Measurements from ENCODE around the gene MBTD1. TPM values are rescaled to one million over a fixed set of nuclear protein-coding genes. Genes with fewer than 3 reads are reported as not detected.
A peak's percentile ranks its signal among the peaks of the same experiment; 100 is the strongest.
"Not testable (repeated sequence)": the region's sequence is repeated elsewhere in the genome, so short reads cannot be mapped to it uniquely, and the experiment has no call there.

Gene MBTD1
- total and polyA plus RNA-seq, 5 donors: 4.1 to 9.1 (median 6.2) TPM

GRCh38 chr17:51250314-51250840 is 9.5 kb downstream of the MBTD1 start:
- WGBS: 95% methylated on average over 3 of the region's 3 CpGs
- intact Hi-C loops (cut with DNase I): no loop called here
- no peaks in the 10 kb centered on the region for H3K4me1 ChIP-seq (ENCODE audit: control insufficient read depth, insufficient read depth, low read length)
- no peak overlapping the region for H3K27ac ChIP-seq (ENCODE audit: low read length)
- H3K9me3 ChIP-seq (ENCODE audit: control insufficient read depth, low read length): no peaks in the 10 kb centered on the region
- no peak overlapping the region for H3K4me3 ChIP-seq (ENCODE audit: low read length)
- H3K27me3 ChIP-seq (ENCODE audit: control insufficient read depth, insufficient read depth): no peaks in the 10 kb centered on the region
- no peak for ATAC-seq
- DNase-seq: no peak

GRCh38 chr17:51245535-51245934 is 14.3 kb downstream of the MBTD1 start:
- intact Hi-C loops (cut with DNase I): no loop called here
- 94% methylated on average over 1 of the region's 1 CpG for WGBS
- H3K4me3 ChIP-seq (ENCODE audit: low read length): no peak overlapping the region
- no peaks in the 10 kb centered on the region for H3K9me3 ChIP-seq (ENCODE audit: control insufficient read depth, low read length)
- no peaks in the 10 kb centered on the region for H3K4me1 ChIP-seq (ENCODE audit: control insufficient read depth, insufficient read depth, low read length)
- DNase-seq: no peak
- ATAC-seq: no peak
- H3K27ac ChIP-seq (ENCODE audit: low read length): no peak overlapping the region
- no peaks in the 10 kb centered on the region for H3K27me3 ChIP-seq (ENCODE audit: control insufficient read depth, insufficient read depth)

GRCh38 chr17:51244041-51244440 is 15.8 kb downstream of the MBTD1 start:
- Histone ChIP-seq H3K9me3 (ENCODE audit: control insufficient read depth, low read length) (no peaks in the 10 kb centered on the region), H3K4me1 (ENCODE audit: control insufficient read depth, insufficient read depth, low read length) (no peaks in the 10 kb centered on the region), H3K4me3 (ENCODE audit: low read length) (no peak overlapping the region), H3K27me3 (ENCODE audit: control insufficient read depth, insufficient read depth) (no peaks in the 10 kb centered on the region), H3K27ac (ENCODE audit: low read length) (no peak overlapping the region)
- WGBS: 77% methylated on average over 4 of the region's 4 CpGs
- ATAC-seq: no peak
- DNase-seq: no peak
- intact Hi-C loops (cut with DNase I): no loop called here

GRCh38 chr17:51240275-51240674 is 19.6 kb downstream of the MBTD1 start:
- DNase-seq (no peak), ATAC-seq (no peak)
- 78% methylated on average over 2 of the region's 2 CpGs for WGBS
- Histone ChIP-seq H3K27me3 (ENCODE audit: control insufficient read depth, insufficient read depth) (no peaks in the 10 kb centered on the region), H3K27ac (ENCODE audit: low read length) (no peak overlapping the region), H3K4me1 (ENCODE audit: control insufficient read depth, insufficient read depth, low read length) (no peaks in the 10 kb centered on the region), H3K4me3 (ENCODE audit: low read length) (no peak overlapping the region), H3K9me3 (ENCODE audit: control insufficient read depth, low read length) (no peaks in the 10 kb centered on the region)
- intact Hi-C loops (cut with DNase I): no loop called here

GRCh38 chr17:51238255-51238887 is 21.5 kb downstream of the MBTD1 start:
- ATAC-seq (no peak), DNase-seq (no peak)
- no peaks in the 10 kb centered on the region for H3K27me3 ChIP-seq (ENCODE audit: control insufficient read depth, insufficient read depth)
- intact Hi-C loops (cut with DNase I): no loop called here
- no peaks in the 10 kb centered on the region for H3K9me3 ChIP-seq (ENCODE audit: control insufficient read depth, low read length)
- no peak overlapping the region for H3K4me3 ChIP-seq (ENCODE audit: low read length)
- no peaks in the 10 kb centered on the region for H3K4me1 ChIP-seq (ENCODE audit: control insufficient read depth, insufficient read depth, low read length)
- 79% methylated on average over 6 of the region's 6 CpGs for WGBS
- H3K27ac ChIP-seq (ENCODE audit: low read length): no peak overlapping the region

- intact Hi-C loops (cut with DNase I): no loop called here
- WGBS: 82% methylated on average over 6 of the region's 6 CpGs
- Histone ChIP-seq H3K9me3 (ENCODE audit: control insufficient read depth, low read length) (no peaks in the 10 kb centered on the region), H3K4me3 (ENCODE audit: low read length) (no peak overlapping the region), H3K27me3 (ENCODE audit: control insufficient read depth, insufficient read depth) (no peaks in the 10 kb centered on the region), H3K4me1 (ENCODE audit: control insufficient read depth, insufficient read depth, low read length) (no peaks in the 10 kb centered on the region), H3K27ac (ENCODE audit: low read length) (no peak overlapping the region)
- ATAC-seq: no peak
- DNase-seq: no peak
These were observed 25.7 kb downstream of the MBTD1 start for GRCh38 chr17:51234162-51234561.

GRCh38 chr17:51231999-51232398 is 27.9 kb downstream of the MBTD1 start:
- ATAC-seq: no peak
- 88% methylated on average over 4 of the region's 4 CpGs for WGBS
- Histone ChIP-seq H3K27ac (ENCODE audit: low read length) (no peak overlapping the region), H3K27me3 (ENCODE audit: control insufficient read depth, insufficient read depth) (no peaks in the 10 kb centered on the region), H3K4me1 (ENCODE audit: control insufficient read depth, insufficient read depth, low read length) (no peaks in the 10 kb centered on the region), H3K9me3 (ENCODE audit: control insufficient read depth, low read length) (no peaks in the 10 kb centered on the region), H3K4me3 (ENCODE audit: low read length) (no peak overlapping the region)
- no peak for DNase-seq
- intact Hi-C loops (cut with DNase I): no loop called here

GRCh38 chr17:51230306-51230705 is 29.5 kb downstream of the MBTD1 start:
- 72% methylated on average over 4 of the region's 4 CpGs for WGBS
- H3K27ac ChIP-seq (ENCODE audit: low read length): no peak overlapping the region
- H3K4me3 ChIP-seq (ENCODE audit: low read length): no peak overlapping the region
- H3K4me1 ChIP-seq (ENCODE audit: control insufficient read depth, insufficient read depth, low read length): peaks cover 4% of the 10 kb centered on the region
- ATAC-seq (no peak), DNase-seq (no peak)
- H3K9me3 ChIP-seq (ENCODE audit: control insufficient read depth, low read length): no peaks in the 10 kb centered on the region
- intact Hi-C loops (cut with DNase I): no loop called here
- H3K27me3 ChIP-seq (ENCODE audit: control insufficient read depth, insufficient read depth): no peaks in the 10 kb centered on the region

GRCh38 chr17:51229889-51230288 is 30.0 kb downstream of the MBTD1 start:
- Histone ChIP-seq H3K27me3 (ENCODE audit: control insufficient read depth, insufficient read depth) (no peaks in the 10 kb centered on the region), H3K4me1 (ENCODE audit: control insufficient read depth, insufficient read depth, low read length) (peaks cover 4% of the 10 kb centered on the region), H3K4me3 (ENCODE audit: low read length) (no peak overlapping the region), H3K9me3 (ENCODE audit: control insufficient read depth, low read length) (no peaks in the 10 kb centered on the region), H3K27ac (ENCODE audit: low read length) (no peak overlapping the region)
- DNase-seq: no peak
- 98% methylated on average over 3 of the region's 3 CpGs for WGBS
- intact Hi-C loops (cut with DNase I): no loop called here
- no peak for ATAC-seq

GRCh38 chr17:51228161-51228560 is 31.7 kb downstream of the MBTD1 start:
- Histone ChIP-seq H3K9me3 (ENCODE audit: control insufficient read depth, low read length) (no peaks in the 10 kb centered on the region), H3K4me3 (ENCODE audit: low read length) (no peak overlapping the region), H3K27ac (ENCODE audit: low read length) (peak overlapping the region; percentile 27), H3K27me3 (ENCODE audit: control insufficient read depth, insufficient read depth) (no peaks in the 10 kb centered on the region), H3K4me1 (ENCODE audit: control insufficient read depth, insufficient read depth, low read length) (peaks cover 4% of the 10 kb centered on the region)
- DNase-seq (no peak), ATAC-seq (peak; percentile 13)
- whole genome bisulfite sequencing: 53% methylated on average over 4 of the region's 4 CpGs
- intact Hi-C loops (cut with DNase I): no loop called here

GRCh38 chr17:51225523-51225922 is 34.3 kb downstream of the MBTD1 start:
- H3K27me3 ChIP-seq (ENCODE audit: control insufficient read depth, insufficient read depth); H3K4me1 ChIP-seq (ENCODE audit: control insufficient read depth, insufficient read depth, low read length); ATAC-seq; H3K27ac ChIP-seq (ENCODE audit: low read length); intact Hi-C loops (cut with DNase I); H3K9me3 ChIP-seq (ENCODE audit: control insufficient read depth, low read length); H3K4me3 ChIP-seq (ENCODE audit: low read length): not testable (repeated sequence)
- WGBS: 76% methylated on average over 7 of the region's 7 CpGs
- peak in 1 of 3 donors; percentile 41 for DNase-seq
